Breast epithelium (tissue), 3 donors: Measurements from ENCODE around the gene NAAA.

Experiments used
- CTCF ChIP-seq, 3 donors: fragments of 450-650 bp; IDR thresholded peaks; one replicate each; pipeline ENCODE4 v1.5.1; 2016 to 2017; ENCODE audit warnings: antibody characterized with exemption in 3 of 3, mild to moderate bottlenecking in 3 of 3, moderate library complexity in 3 of 3
- POLR2A ChIP-seq: fragments of 450-650 bp; IDR thresholded peaks from one replicate; pipeline ENCODE4 v1.6.1; 2016; ENCODE audit warnings: antibody characterized with exemption, mild to moderate bottlenecking, moderate library complexity

GRCh38 chr4:75912968-75913367, 27.8 kb downstream of the NAAA start:
- TF ChIP-seq CTCF (IDR thresholded peaks at IDR 0.05) (no peak), POLR2A (no peak)
